Measurements from ENCODE around the gene PSMB7.

The PSMB7 gene

GRCh38 chr9:124453586-124454191 is 38.4 kb upstream of the PSMB7 start:
- H3K9ac ChIP-seq (ENCODE audit: low read depth in 1 of 2, low read length in 2 of 2): no peak overlapping the region
- peak overlapping the region in 1 of 2 donors; percentile 8 for H3K4me3 ChIP-seq (ENCODE audit: low read depth in 1 of 2, low read length in 2 of 2)

GRCh38 chr9:124452841-124453585 is 37.8 kb upstream of the PSMB7 start:
- Histone ChIP-seq H3K27ac (ENCODE audit: low read depth, low read length) (no peak overlapping the region), H3K4me1 (ENCODE audit: control insufficient read depth in 1 of 2, insufficient read depth in 2 of 2, low read length in 2 of 2) (peaks cover 0 to 4% of the 10 kb centered on the region in 2 donors), H3K36me3 (ENCODE audit: control insufficient read depth in 1 of 2, insufficient read depth in 2 of 2, low read length in 2 of 2) (no peaks in the 10 kb centered on the region), H3K9me3 (ENCODE audit: control insufficient read depth in 1 of 2, low read length in 2 of 2) (no peaks in the 10 kb centered on the region), H3K27me3 (ENCODE audit: control insufficient read depth in 1 of 2, insufficient read depth in 2 of 2, low read length in 2 of 2) (peaks cover 26 to 29% of the 10 kb centered on the region in 2 donors), H3K9ac (ENCODE audit: low read depth in 1 of 2, low read length in 2 of 2) (no peak overlapping the region), H3K4me3 (ENCODE audit: low read depth in 1 of 2, low read length in 2 of 2) (peak overlapping the region in 1 of 2 donors; percentile 8)

More at GRCh38 chr9:124453586-124454191, 38.4 kb upstream of the PSMB7 start:
- H3K27me3 ChIP-seq (ENCODE audit: control insufficient read depth in 1 of 2, insufficient read depth in 2 of 2, low read length in 2 of 2): peaks cover 24 to 29% of the 10 kb centered on the region in 2 donors
- H3K27ac ChIP-seq (ENCODE audit: low read depth, low read length): no peak overlapping the region
- peaks cover 0 to 4% of the 10 kb centered on the region in 2 donors for H3K4me1 ChIP-seq (ENCODE audit: control insufficient read depth in 1 of 2, insufficient read depth in 2 of 2, low read length in 2 of 2)
- no peaks in the 10 kb centered on the region for H3K36me3 ChIP-seq (ENCODE audit: control insufficient read depth in 1 of 2, insufficient read depth in 2 of 2, low read length in 2 of 2)
- no peaks in the 10 kb centered on the region for H3K9me3 ChIP-seq (ENCODE audit: control insufficient read depth in 1 of 2, low read length in 2 of 2)

- H3K27me3 ChIP-seq (ENCODE audit: control insufficient read depth in 1 of 2, insufficient read depth in 2 of 2, low read length in 2 of 2): peaks cover 27 to 29% of the 10 kb centered on the region in 2 donors
- no peak overlapping the region for H3K9ac ChIP-seq (ENCODE audit: low read depth in 1 of 2, low read length in 2 of 2)
- no peak overlapping the region for H3K4me3 ChIP-seq (ENCODE audit: low read depth in 1 of 2, low read length in 2 of 2)
- H3K27ac ChIP-seq (ENCODE audit: low read depth, low read length): no peak overlapping the region
- peaks cover 0 to 4% of the 10 kb centered on the region in 2 donors for H3K4me1 ChIP-seq (ENCODE audit: control insufficient read depth in 1 of 2, insufficient read depth in 2 of 2, low read length in 2 of 2)
- no peaks in the 10 kb centered on the region for H3K9me3 ChIP-seq (ENCODE audit: control insufficient read depth in 1 of 2, low read length in 2 of 2)
- no peaks in the 10 kb centered on the region for H3K36me3 ChIP-seq (ENCODE audit: control insufficient read depth in 1 of 2, insufficient read depth in 2 of 2, low read length in 2 of 2)
These were observed 37.1 kb upstream of the PSMB7 start for GRCh38 chr9:124452326-124452725.

GRCh38 chr9:124450931-124451661 is 35.9 kb upstream of the PSMB7 start:
- H3K9ac ChIP-seq (ENCODE audit: low read depth in 1 of 2, low read length in 2 of 2): no peak overlapping the region
- H3K4me3 ChIP-seq (ENCODE audit: low read depth in 1 of 2, low read length in 2 of 2): no peak overlapping the region
- no peaks in the 10 kb centered on the region for H3K36me3 ChIP-seq (ENCODE audit: control insufficient read depth in 1 of 2, insufficient read depth in 2 of 2, low read length in 2 of 2)
- peaks cover 27 to 29% of the 10 kb centered on the region in 2 donors for H3K27me3 ChIP-seq (ENCODE audit: control insufficient read depth in 1 of 2, insufficient read depth in 2 of 2, low read length in 2 of 2)
- H3K9me3 ChIP-seq (ENCODE audit: control insufficient read depth in 1 of 2, low read length in 2 of 2): no peaks in the 10 kb centered on the region
- H3K4me1 ChIP-seq (ENCODE audit: control insufficient read depth in 1 of 2, insufficient read depth in 2 of 2, low read length in 2 of 2): peaks cover 0 to 4% of the 10 kb centered on the region in 2 donors
- H3K27ac ChIP-seq (ENCODE audit: low read depth, low read length): no peak overlapping the region

- Histone ChIP-seq H3K9me3 (ENCODE audit: control insufficient read depth in 1 of 2, low read length in 2 of 2) (no peaks in the 10 kb centered on the region), H3K36me3 (ENCODE audit: control insufficient read depth in 1 of 2, insufficient read depth in 2 of 2, low read length in 2 of 2) (no peaks in the 10 kb centered on the region), H3K27ac (ENCODE audit: low read depth, low read length) (no peak within 1 kb of the TSS), H3K27me3 (ENCODE audit: control insufficient read depth in 1 of 2, insufficient read depth in 2 of 2, low read length in 2 of 2) (peaks cover 27 to 29% of the 10 kb centered on the region in 2 donors), H3K9ac (ENCODE audit: low read depth in 1 of 2, low read length in 2 of 2) (no peak within 1 kb of the TSS), H3K4me3 (ENCODE audit: low read depth in 1 of 2, low read length in 2 of 2) (no peak within 1 kb of the TSS), H3K4me1 (ENCODE audit: control insufficient read depth in 1 of 2, insufficient read depth in 2 of 2, low read length in 2 of 2) (peaks cover 0 to 4% of the 10 kb centered on the region in 2 donors)
These were observed 35.1 kb upstream of the PSMB7 start, which contains the start of gene ADGRD2 for GRCh38 chr9:124450241-124450924. ADGRD2 (plus strand) TSS chr9:124450451; CDS start chr9:124451667, 1,216 bp downstream.

- no peak overlapping the region for H3K9ac ChIP-seq (ENCODE audit: low read depth in 1 of 2, low read length in 2 of 2)
- H3K4me3 ChIP-seq (ENCODE audit: low read depth in 1 of 2, low read length in 2 of 2): no peak overlapping the region
- H3K9me3 ChIP-seq (ENCODE audit: control insufficient read depth in 1 of 2, low read length in 2 of 2): no peaks in the 10 kb centered on the region
- H3K27ac ChIP-seq (ENCODE audit: low read depth, low read length): no peak overlapping the region
- peaks cover 27 to 29% of the 10 kb centered on the region in 2 donors for H3K27me3 ChIP-seq (ENCODE audit: control insufficient read depth in 1 of 2, insufficient read depth in 2 of 2, low read length in 2 of 2)
- H3K36me3 ChIP-seq (ENCODE audit: control insufficient read depth in 1 of 2, insufficient read depth in 2 of 2, low read length in 2 of 2): no peaks in the 10 kb centered on the region
- H3K4me1 ChIP-seq (ENCODE audit: control insufficient read depth in 1 of 2, insufficient read depth in 2 of 2, low read length in 2 of 2): peaks cover 0 to 4% of the 10 kb centered on the region in 2 donors
These were observed 34.3 kb upstream of the PSMB7 start for GRCh38 chr9:124449381-124450151.

GRCh38 chr9:124448019-124448418 is 32.8 kb upstream of the PSMB7 start:
- H3K27me3 ChIP-seq (ENCODE audit: control insufficient read depth in 1 of 2, insufficient read depth in 2 of 2, low read length in 2 of 2): peaks cover 21 to 29% of the 10 kb centered on the region in 2 donors
- H3K36me3 ChIP-seq (ENCODE audit: control insufficient read depth in 1 of 2, insufficient read depth in 2 of 2, low read length in 2 of 2): no peaks in the 10 kb centered on the region
- H3K27ac ChIP-seq (ENCODE audit: low read depth, low read length): no peak overlapping the region
- H3K9ac ChIP-seq (ENCODE audit: low read depth in 1 of 2, low read length in 2 of 2): no peak overlapping the region
- peaks cover 0 to 4% of the 10 kb centered on the region in 2 donors for H3K4me1 ChIP-seq (ENCODE audit: control insufficient read depth in 1 of 2, insufficient read depth in 2 of 2, low read length in 2 of 2)
- H3K9me3 ChIP-seq (ENCODE audit: control insufficient read depth in 1 of 2, low read length in 2 of 2): no peaks in the 10 kb centered on the region
- H3K4me3 ChIP-seq (ENCODE audit: low read depth in 1 of 2, low read length in 2 of 2): no peak overlapping the region

GRCh38 chr9:124447297-124447661 is 32.0 kb upstream of the PSMB7 start:
- H3K9ac ChIP-seq (ENCODE audit: low read depth in 1 of 2, low read length in 2 of 2): no peak overlapping the region
- peaks cover 0 to 4% of the 10 kb centered on the region in 2 donors for H3K4me1 ChIP-seq (ENCODE audit: control insufficient read depth in 1 of 2, insufficient read depth in 2 of 2, low read length in 2 of 2)
- no peak overlapping the region for H3K27ac ChIP-seq (ENCODE audit: low read depth, low read length)
- H3K9me3 ChIP-seq (ENCODE audit: control insufficient read depth in 1 of 2, low read length in 2 of 2): no peaks in the 10 kb centered on the region
- H3K27me3 ChIP-seq (ENCODE audit: control insufficient read depth in 1 of 2, insufficient read depth in 2 of 2, low read length in 2 of 2): peaks cover 18 to 25% of the 10 kb centered on the region in 2 donors
- H3K4me3 ChIP-seq (ENCODE audit: low read depth in 1 of 2, low read length in 2 of 2): no peak overlapping the region
- H3K36me3 ChIP-seq (ENCODE audit: control insufficient read depth in 1 of 2, insufficient read depth in 2 of 2, low read length in 2 of 2): no peaks in the 10 kb centered on the region

- Histone ChIP-seq H3K4me3 (ENCODE audit: low read depth in 1 of 2, low read length in 2 of 2) (no peak overlapping the region), H3K36me3 (ENCODE audit: control insufficient read depth in 1 of 2, insufficient read depth in 2 of 2, low read length in 2 of 2) (no peaks in the 10 kb centered on the region), H3K27ac (ENCODE audit: low read depth, low read length) (no peak overlapping the region), H3K9me3 (ENCODE audit: control insufficient read depth in 1 of 2, low read length in 2 of 2) (no peaks in the 10 kb centered on the region), H3K4me1 (ENCODE audit: control insufficient read depth in 1 of 2, insufficient read depth in 2 of 2, low read length in 2 of 2) (no peaks in the 10 kb centered on the region), H3K27me3 (ENCODE audit: control insufficient read depth in 1 of 2, insufficient read depth in 2 of 2, low read length in 2 of 2) (peaks cover 0 to 7% of the 10 kb centered on the region in 2 donors), H3K9ac (ENCODE audit: low read depth in 1 of 2, low read length in 2 of 2) (no peak overlapping the region)
These were observed 28.9 kb upstream of the PSMB7 start for GRCh38 chr9:124444166-124444565.

Data from duodenal mucosa (tissue), 2 donors.